ENCODE measurements around the gene TUBB4B. TPM values are rescaled to one million over a fixed set of nuclear protein-coding genes. Genes with fewer than 3 reads are reported as not detected.
A peak's percentile ranks its signal among the peaks of the same experiment; 100 is the strongest.

The TUBB4B gene
- total RNA-seq, 1 experiment from 2014 or later, result 180 TPM

DNA sequence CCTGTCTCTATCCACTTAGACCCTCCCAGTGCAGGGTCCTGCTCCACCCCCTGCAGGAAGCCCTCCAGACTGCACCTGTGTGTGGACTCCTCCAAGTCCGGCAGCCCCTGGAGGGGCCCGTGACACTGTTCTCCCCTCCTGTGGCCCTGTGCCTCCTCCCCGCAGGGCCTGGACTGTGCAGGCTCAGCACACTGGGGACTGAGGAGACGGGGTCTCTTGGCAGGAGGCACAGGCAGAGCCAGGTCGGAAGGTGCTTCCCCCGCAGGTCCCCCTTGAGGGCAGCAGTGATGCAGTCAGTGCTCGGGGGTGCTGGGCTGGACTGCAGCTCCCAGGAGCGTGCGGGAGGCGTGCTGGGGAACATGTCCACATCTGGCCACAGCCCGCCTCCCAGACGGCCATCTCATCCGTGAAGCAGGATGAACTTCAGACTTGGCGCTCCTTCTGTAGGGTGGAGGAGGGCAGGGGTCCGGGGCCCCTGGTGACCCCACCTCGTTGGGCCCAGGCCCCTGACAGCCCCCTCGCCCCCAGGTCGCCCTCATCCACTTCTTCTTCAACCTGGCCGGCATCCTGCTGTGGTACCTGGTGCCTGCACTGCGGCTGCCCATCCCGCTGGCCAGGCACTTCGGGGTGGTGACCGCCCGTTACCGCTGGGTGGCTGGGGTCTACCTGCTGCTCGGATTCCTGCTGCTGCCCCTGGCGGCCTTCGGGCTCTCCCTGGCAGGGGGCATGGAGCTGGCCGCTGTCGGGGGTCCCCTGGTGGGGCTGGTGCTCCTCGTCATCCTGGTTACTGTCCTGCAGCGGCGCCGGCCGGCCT is 5.5 kb upstream of the TUBB4B start:
- H3K4me3 Mint-ChIP-seq (ENCODE audit: unreplicated experiment), result no peak overlapping the region
- POLR2A ChIA-PET, result interaction anchor here (1.0 to 1.8 kb wide), 3 partner anchors 10 to 47 kb away, joined by 4 to 16 read pairs (median 5); partner anchors contain the start of genes ANAPC2, CYSRT1, SSNA1 and TPRN
- no peak for TF ChIP-seq CTCF (IDR thresholded peaks at IDR 0.05; ENCODE audit: unreplicated experiment)
- H3K36me3 Mint-ChIP-seq (ENCODE audit: insufficient read depth, unreplicated experiment), result peaks cover 13% of the 10 kb centered on the region
- no TSS peak for BruUV-seq (replicated peaks)
- H3K9me3 Mint-ChIP-seq (ENCODE audit: unreplicated experiment), result no peaks in the 10 kb centered on the region
- intact Hi-C loops (cut with micrococcal nuclease), result no loop called here
- no peak overlapping the region for H3K27ac Mint-ChIP-seq (ENCODE audit: low read depth, unreplicated experiment)
- no peaks in the 10 kb centered on the region for H3K4me1 Mint-ChIP-seq (ENCODE audit: insufficient read depth, unreplicated experiment)
- CTCF ChIA-PET, result interaction anchor here (0.6 to 1.9 kb wide), 10 partner anchors 23 to 206 kb away, joined by 3 to 8 read pairs (median 4); partner anchors contain the start of gene TOR4A
- no peaks in the 10 kb centered on the region for H3K27me3 Mint-ChIP-seq (ENCODE audit: insufficient read depth, unreplicated experiment)
- DNase-seq (ENCODE audit: unreplicated experiment), result no peak

- no peak overlapping the region for H3K27ac Mint-ChIP-seq (ENCODE audit: low read depth, unreplicated experiment)
Measured at GRCh38 chr9:137236238-137236935, 4.7 kb upstream of the TUBB4B start.

DNA sequence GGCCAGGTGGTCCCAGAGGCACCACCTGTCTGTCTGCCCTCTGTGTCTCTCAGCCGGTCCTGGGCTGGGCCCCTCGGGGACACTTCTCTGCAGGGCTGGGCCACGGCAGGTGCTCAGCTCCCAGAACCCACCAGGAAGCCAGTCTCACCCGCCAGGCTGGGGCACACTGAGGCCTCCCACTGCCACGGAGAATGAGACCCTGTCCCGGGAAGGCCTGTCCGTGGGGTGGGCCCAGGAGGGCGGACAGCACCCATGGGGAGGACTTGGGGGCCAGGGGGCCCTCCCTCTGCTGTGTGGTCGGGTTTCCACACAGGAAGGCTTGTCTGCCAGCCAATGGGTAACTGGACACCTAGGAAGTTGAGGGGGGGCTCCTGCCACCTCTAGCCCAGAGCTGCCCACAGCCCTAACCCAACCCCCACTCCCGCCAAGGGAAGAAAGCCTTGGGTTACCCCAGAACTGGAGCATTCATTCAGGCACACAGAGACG is 4.1 kb upstream of the TUBB4B start:
- no peak for DNase-seq (ENCODE audit: unreplicated experiment)
- H3K27me3 Mint-ChIP-seq (ENCODE audit: insufficient read depth, unreplicated experiment), result no peaks in the 10 kb centered on the region
- CTCF ChIA-PET, result interaction anchor here (0.6 to 3.5 kb wide), 33 partner anchors 8 to 369 kb away, joined by 3 to 36 read pairs (median 4); partner anchors contain the start of genes ANAPC2, CYSRT1, EXD3 and NELFB
- POLR2A ChIA-PET, result interaction anchor here (1.0 to 1.8 kb wide), 5 partner anchors 10 to 108 kb away, joined by 4 to 16 read pairs (median 4); partner anchors contain the start of genes ANAPC2, CYSRT1, SSNA1 and TPRN
- H3K4me3 Mint-ChIP-seq (ENCODE audit: unreplicated experiment), result no peak overlapping the region
- H3K27ac Mint-ChIP-seq (ENCODE audit: low read depth, unreplicated experiment), result no peak overlapping the region
- no peaks in the 10 kb centered on the region for H3K9me3 Mint-ChIP-seq (ENCODE audit: unreplicated experiment)
- BruUV-seq (replicated peaks), result no TSS peak
- H3K4me1 Mint-ChIP-seq (ENCODE audit: insufficient read depth, unreplicated experiment), result no peaks in the 10 kb centered on the region
- H3K36me3 Mint-ChIP-seq (ENCODE audit: insufficient read depth, unreplicated experiment), result peaks cover 26% of the 10 kb centered on the region
- intact Hi-C loops (cut with micrococcal nuclease), result no loop called here
- TF ChIP-seq CTCF (IDR thresholded peaks at IDR 0.05; ENCODE audit: unreplicated experiment), result no peak

More at GRCh38 chr9:137236238-137236935, 4.7 kb upstream of the TUBB4B start:
- H3K4me1 Mint-ChIP-seq (ENCODE audit: insufficient read depth, unreplicated experiment), result no peaks in the 10 kb centered on the region
- ChIA-PET CTCF (interaction anchor here (0.6 to 3.5 kb wide), 33 partner anchors 9 to 369 kb away, joined by 3 to 36 read pairs (median 4); partner anchors contain the start of genes ANAPC2, CYSRT1, EXD3 and NELFB), POLR2A (interaction anchor here (1.0 to 1.8 kb wide), 5 partner anchors 11 to 107 kb away, joined by 4 to 16 read pairs (median 4); partner anchors contain the start of genes ANAPC2, CYSRT1, SSNA1 and TPRN)
- no TSS peak for BruUV-seq (replicated peaks)
- H3K36me3 Mint-ChIP-seq (ENCODE audit: insufficient read depth, unreplicated experiment), result peaks cover 21% of the 10 kb centered on the region
- H3K27me3 Mint-ChIP-seq (ENCODE audit: insufficient read depth, unreplicated experiment), result no peaks in the 10 kb centered on the region
- H3K4me3 Mint-ChIP-seq (ENCODE audit: unreplicated experiment), result no peak overlapping the region
- peak; percentile 81 for DNase-seq (ENCODE audit: unreplicated experiment)
- TF ChIP-seq CTCF (IDR thresholded peaks at IDR 0.05; ENCODE audit: unreplicated experiment), result peak; percentile 98
- H3K9me3 Mint-ChIP-seq (ENCODE audit: unreplicated experiment), result no peaks in the 10 kb centered on the region
- intact Hi-C loops (cut with micrococcal nuclease), result no loop called here

Measured in MCF 10A (cell line).